AG08395 (cell line): ENCODE measurements around the gene OR4X2.
"Not testable (repeated sequence)": the region's sequence is repeated elsewhere in the genome, so short reads cannot be mapped to it uniquely, and the experiment has no call there.

Experiments
- DNase-seq: peaks from one replicate; pipeline ENCODE4 v3.0.0; 2012; ENCODE audit warnings: mixed read lengths, low spot score

The OR4X2 gene

GRCh38 chr11:48244804-48245203 lies at the start of gene OR4X2:
Gene OR4X2 (plus strand): TSS chr11:48245104. CDS start chr11:48245104, 0 bp downstream.
- no peak for DNase-seq

DNA sequence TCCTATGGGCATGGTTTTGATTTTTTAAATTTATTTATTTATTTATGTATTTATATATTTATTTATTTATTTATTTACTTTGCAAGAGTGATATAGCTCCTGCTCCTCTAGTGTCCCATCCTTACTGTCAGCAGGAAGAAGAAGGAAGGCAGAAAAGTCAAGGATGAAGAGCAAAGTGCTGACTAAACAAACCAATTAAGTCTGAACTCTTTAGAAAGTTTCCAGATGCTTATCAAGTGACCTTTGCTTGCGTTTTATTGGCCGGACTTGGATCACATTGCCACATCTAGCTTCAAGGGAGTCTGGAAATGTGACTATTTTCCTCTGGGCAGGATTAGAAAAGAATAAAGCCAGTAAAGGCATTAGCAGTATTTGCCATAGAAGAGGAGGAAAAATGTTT lies 37.0 kb upstream of the OR4X2 start:
- DNase-seq, result no peak

GRCh38 chr11:48210052-48210451 lies 34.9 kb upstream of the OR4X2 start:
- peak; percentile 43 for DNase-seq

- DNase-seq, result no peak
Observed at GRCh38 chr11:48216510-48216909, 28.4 kb upstream of the OR4X2 start, which contains the start of gene OR4B1. Gene OR4B1 (plus strand): TSS chr11:48216810. CDS start chr11:48216810, 0 bp downstream.

- no peak for DNase-seq
Observed at GRCh38 chr11:48228761-48229160, 16.1 kb upstream of the OR4X2 start.

GRCh38 chr11:48230057-48230456 lies 14.8 kb upstream of the OR4X2 start:
- DNase-seq, result not testable (repeated sequence)

DNA sequence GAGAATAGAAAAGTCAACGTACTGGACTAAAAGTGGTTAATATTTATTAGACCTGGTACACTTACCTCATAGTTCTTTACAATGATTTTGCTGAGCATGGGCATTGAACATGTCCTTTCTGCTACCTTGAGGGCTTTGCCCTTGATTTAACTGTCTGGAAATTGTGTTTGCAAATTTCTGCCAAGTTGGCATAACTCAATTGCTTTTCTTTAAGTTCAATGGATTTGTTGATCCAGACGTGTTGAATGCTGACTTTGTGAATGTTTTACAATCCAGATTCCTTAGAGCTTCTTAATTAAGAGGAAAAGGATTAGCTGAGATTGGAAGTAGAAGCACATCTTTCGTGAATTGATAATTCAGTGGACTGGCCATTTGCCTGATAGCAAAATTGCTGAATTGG lies 7.2 kb upstream of the OR4X2 start:
- no peak for DNase-seq

- DNase-seq, result no peak
Observed at GRCh38 chr11:48242501-48242900, 2.4 kb upstream of the OR4X2 start.

- no peak for DNase-seq
Observed at GRCh38 chr11:48248902-48249301, 4.0 kb downstream of the OR4X2 start.

- no peak for DNase-seq
Observed at GRCh38 chr11:48261600-48261999, 16.7 kb downstream of the OR4X2 start.

- DNase-seq, result no peak
Observed at GRCh38 chr11:48263423-48263911, 18.6 kb downstream of the OR4X2 start, which contains the start of gene OR4X1. Gene OR4X1 (plus strand): TSS chr11:48263861. CDS start chr11:48263861, 0 bp downstream.

- DNase-seq, result no peak
Observed at GRCh38 chr11:48270621-48271020, 25.7 kb downstream of the OR4X2 start.

DNA sequence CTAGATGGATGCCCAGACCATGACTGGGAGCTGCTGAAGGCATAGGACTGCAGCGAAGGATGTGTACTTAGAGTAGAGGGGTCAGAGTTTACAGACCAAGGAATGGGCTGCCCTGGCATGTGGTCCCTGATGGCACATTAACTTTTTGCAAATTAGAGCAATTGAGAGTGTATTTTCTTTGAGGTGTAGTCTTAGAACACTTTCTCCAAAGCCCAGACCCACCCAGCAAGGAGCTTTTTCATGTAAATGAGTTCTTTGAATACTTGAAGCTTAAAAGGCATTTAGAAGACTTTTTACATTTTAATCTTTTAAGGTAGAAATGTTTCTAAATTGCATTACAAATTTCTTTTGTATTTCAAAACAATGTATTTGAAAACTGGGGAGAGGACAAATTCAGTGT lies 27.7 kb downstream of the OR4X2 start:
- no peak for DNase-seq
